IPS-11a (cell line): ENCODE data around the gene GOPC.

Source experiments
- H3K4me3 ChIP-seq: one replicate; pipeline ENCODE4 v1.5.1; 2013; ENCODE audit warnings: low read depth, low read length, control low read depth

Gene GOPC

DNA sequence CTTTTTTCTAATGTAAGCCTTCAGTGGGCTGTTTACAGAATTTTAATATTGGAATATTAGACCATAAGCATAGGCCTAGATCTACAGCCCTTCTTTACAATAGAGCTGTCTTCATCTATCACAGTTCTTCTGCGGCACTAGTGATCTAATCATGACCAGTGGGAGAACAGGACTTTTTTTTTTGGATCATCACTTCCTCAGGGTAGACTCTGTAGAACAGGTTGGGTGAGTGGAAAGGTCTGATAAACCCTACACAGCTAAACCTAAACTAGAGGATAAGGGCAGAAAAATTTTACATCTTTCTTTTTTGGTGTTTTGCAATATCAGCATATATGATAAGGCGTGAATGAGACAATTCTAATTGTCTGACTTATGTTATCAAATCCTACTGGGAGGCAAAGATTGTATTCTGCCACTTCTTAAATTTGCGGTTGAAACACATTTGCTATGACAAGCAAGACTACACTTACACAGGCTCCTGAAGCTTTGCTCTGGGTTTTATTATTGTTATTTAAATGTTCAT is 52.2 kb downstream of the GOPC start:
- H3K4me3 ChIP-seq = no peak overlapping the region

GRCh38 chr6:117549611-117550010 is 52.7 kb downstream of the GOPC start:
- no peak overlapping the region for H3K4me3 ChIP-seq

GRCh38 chr6:117548797-117549301 is 53.5 kb downstream of the GOPC start:
- H3K4me3 ChIP-seq = no peak overlapping the region

- no peak overlapping the region for H3K4me3 ChIP-seq
Measured at GRCh38 chr6:117547688-117548621, 54.4 kb downstream of the GOPC start.

- no peak overlapping the region for H3K4me3 ChIP-seq
Measured at GRCh38 chr6:117546674-117547073, 55.6 kb downstream of the GOPC start.

GRCh38 chr6:117545161-117545595 is 57.1 kb downstream of the GOPC start:
- no peak overlapping the region for H3K4me3 ChIP-seq

DNA sequence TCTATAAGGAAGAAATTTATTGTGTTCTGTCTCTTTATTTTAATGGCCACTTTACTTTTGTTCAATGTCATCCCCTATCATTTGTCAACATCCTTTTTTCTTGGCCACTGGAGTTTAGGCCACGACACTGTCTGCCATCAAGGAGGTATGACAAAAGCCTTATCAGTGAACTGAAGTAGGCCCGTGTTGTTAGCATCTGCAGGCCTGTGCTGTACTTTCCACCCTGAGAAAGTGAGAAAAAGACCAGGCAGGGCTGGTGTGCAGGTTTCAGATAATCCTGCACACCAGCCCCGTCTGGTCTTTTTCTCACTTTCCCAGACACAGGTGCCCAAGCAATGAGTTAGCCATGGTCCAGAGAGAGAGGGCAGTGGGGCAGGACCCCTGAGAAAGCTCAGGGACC is 57.6 kb downstream of the GOPC start:
- H3K4me3 ChIP-seq = no peak overlapping the region

- H3K4me3 ChIP-seq = no peak overlapping the region
Measured at GRCh38 chr6:117542493-117542892, 59.8 kb downstream of the GOPC start.

DNA sequence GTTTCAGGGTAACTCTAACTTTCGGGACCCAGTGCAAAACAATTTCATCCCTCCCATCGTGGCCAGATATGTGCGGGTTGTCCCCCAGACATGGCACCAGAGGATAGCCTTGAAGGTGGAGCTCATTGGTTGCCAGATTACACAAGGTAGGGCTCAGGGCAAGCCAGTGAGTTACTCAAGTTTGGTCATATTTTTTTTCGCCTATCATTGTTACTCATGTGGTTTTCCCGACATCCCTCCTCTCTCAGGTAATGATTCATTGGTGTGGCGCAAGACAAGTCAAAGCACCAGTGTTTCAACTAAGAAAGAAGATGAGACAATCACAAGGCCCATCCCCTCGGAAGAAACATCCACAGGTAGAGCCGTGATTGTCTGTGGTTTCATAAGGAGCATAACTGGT is 61.6 kb downstream of the GOPC start:
- H3K4me3 ChIP-seq = no peak overlapping the region

DNA sequence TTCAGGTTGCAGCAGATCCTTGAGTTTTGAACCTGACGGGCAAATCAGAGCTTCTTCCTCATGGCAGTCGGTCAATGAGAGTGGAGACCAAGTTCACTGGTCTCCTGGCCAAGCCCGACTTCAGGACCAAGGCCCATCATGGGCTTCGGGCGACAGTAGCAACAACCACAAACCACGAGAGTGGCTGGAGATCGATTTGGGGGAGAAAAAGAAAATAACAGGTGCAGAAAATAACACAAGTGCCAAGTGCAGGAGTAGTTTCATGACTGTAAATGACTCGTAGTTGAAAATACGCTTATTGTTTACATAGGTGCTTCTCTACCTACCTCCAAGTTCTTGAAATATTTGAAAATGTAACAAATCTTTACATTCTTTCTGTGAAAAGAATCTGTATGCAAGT is 63.7 kb downstream of the GOPC start:
- H3K4me3 ChIP-seq = no peak overlapping the region

GRCh38 chr6:117536317-117536716 is 66.0 kb downstream of the GOPC start:
- no peak overlapping the region for H3K4me3 ChIP-seq

- no peak overlapping the region for H3K4me3 ChIP-seq
Measured at GRCh38 chr6:117534974-117535373, 67.3 kb downstream of the GOPC start.

DNA sequence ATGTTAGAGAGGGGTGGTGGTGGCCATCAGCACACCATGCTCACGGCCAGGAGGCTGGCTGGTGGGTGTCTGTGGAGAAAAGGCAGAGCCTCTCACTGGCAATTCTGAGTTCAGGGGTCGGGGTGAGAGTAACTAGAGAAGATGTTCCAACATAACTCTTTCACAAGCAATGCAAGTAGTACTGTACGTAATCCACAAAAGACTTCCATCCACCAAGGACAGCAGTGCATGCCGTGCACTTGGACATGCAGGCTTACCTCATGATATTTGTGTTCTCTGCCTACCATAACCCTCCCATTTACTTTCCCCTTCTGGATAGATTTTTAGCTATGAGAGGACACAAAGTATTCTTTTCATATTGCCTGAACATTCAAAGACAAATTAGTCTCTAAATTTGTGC is 68.5 kb downstream of the GOPC start:
- no peak overlapping the region for H3K4me3 ChIP-seq

DNA sequence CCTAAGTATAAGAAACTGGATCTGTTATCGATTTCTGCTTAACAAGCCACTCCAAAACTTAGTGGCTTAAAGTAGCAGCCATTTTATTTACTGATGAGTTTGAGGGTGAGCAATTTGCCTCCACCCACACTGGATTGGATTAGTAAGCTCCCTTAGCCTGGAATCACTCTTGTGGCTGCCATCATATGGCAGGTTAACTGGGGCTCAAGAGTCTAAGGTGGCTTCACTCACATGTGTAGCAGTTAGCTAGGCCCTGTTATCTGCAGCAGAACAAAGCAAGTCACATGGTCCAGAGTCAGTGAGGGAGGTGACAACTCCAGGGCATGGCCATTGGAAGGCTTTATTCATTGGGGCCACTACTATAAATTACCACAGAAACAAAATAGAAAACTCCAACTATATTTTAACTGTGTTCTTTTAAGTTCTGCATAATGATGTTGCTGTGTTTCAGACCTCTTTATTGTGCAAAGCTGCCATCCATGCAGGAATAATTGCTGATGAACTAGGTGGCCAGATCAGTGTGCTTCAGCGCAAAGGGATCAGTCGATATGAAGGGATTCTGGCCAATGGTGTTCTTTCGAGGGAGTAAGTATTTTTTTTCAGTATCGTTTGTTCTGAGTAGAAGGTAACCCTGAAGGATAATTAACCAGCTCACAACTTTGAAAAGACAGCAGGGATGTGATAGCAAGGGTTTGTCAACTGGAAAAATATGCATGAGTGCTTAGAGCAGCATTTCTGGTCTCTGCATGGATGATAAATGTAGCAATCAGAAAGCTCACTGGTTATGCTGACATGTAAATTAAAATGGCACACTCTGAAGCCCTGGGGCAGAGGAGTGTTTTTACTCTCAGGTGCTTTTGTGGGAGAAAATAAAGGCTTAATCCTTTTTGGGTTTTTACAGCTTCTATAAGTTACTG is 70.2 kb downstream of the GOPC start:
- no peak overlapping the region for H3K4me3 ChIP-seq

DNA sequence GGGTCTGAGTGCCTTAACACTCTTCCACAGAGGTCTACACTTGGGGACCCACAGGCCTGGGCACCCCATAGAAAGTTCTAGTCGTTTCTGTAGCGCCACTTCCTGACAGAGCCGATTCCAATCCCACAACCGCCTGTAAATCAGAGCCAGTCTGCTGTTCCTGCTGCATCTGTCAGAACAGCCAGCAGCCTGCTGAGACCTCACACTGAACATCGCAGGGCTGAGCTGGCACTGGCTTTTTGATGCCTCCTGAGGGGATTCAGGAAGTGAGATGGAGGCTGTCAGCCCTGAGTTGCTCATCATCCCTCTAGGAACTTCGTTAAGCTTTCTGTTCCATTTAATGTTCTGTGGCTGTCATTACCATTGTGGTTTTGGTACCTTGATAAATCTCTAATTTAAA is 71.0 kb downstream of the GOPC start:
- no peak overlapping the region for H3K4me3 ChIP-seq

DNA sequence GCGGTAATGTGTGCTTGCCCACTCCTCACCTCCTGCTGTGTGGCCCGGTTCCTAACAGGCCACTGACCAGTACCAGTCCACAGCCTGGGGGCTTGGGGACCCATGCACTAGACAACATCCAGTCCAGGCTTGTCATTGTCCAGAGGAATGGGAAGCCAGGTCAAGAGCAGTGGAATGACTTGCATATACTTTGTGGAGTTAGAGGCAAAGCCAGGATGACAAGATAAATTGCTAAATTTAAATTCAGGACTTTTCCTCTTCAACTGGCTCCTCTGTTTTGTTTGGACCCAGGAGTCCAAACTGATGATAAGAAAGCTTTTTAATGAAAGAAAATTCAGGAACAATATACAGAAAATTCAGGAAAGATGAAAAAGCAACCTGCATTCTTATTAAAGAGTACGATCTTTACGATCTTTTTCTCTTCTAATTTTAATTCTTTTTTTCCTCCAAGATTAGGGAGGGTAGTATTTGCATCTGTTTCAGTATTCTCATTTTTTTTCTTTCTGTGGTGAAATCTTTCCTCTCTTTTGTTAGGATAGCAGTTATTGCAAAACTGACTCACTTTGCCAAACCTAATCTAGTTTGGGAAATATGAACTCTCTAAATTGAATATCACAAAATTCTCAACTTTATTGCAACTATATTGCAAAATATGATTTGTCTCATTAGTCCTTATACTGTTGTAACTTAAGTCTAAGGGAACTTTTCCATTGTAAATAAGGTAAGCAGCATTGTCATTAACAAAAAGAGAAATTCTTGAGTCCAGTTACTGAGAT is 71.7 kb downstream of the GOPC start:
- H3K4me3 ChIP-seq = no peak overlapping the region

DNA sequence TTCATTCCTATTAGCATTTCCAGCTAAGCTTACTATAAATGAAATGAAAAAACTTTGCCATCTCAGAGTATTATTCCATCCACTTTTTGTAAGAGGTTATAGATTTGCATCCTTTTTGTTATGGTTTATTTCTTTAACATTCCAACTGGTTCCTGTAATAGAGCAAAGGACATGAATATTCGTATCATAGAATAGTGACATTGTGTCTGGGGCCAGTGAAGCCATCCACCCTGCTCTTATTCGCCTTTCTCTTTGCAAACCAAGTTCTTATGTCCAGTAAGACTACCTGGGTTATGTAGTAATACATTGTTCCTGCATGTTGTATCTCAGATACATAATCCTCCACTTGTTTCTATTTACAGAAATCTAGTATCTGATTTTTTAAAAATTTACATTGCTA is 76.7 kb downstream of the GOPC start:
- H3K4me3 ChIP-seq = no peak overlapping the region

GRCh38 chr6:117521791-117522502 is 80.4 kb downstream of the GOPC start:
- H3K4me3 ChIP-seq = no peak overlapping the region

- no peak overlapping the region for H3K4me3 ChIP-seq
Measured at GRCh38 chr6:117520603-117521395, 81.5 kb downstream of the GOPC start.
